Measurements from ENCODE around the gene TPSAB1.
"Not testable (repeated sequence)": the region's sequence is repeated elsewhere in the genome, so short reads cannot be mapped to it uniquely, and the experiment has no call there.

TPSAB1 gene

GRCh38 chr16:1225051-1225451 lies 15.5 kb upstream of the TPSAB1 start, which contains the start of gene TPSG1:
Gene TPSG1, minus strand, starts transcription at chr16:1225268. Its CDS starts 16 bp downstream, at chr16:1225252.
- DNase-seq, result no peak

GRCh38 chr16:1225728-1226311 lies 14.7 kb upstream of the TPSAB1 start:
- DNase-seq, result not testable (repeated sequence)

- DNase-seq, result not testable (repeated sequence)
Observed at GRCh38 chr16:1226692-1227091, 13.8 kb upstream of the TPSAB1 start.

GRCh38 chr16:1228227-1228626 lies 12.3 kb upstream of the TPSAB1 start:
- DNase-seq, result not testable (repeated sequence)

- DNase-seq, result not testable (repeated sequence)
Observed at GRCh38 chr16:1229476-1229875, 11.0 kb upstream of the TPSAB1 start.

GRCh38 chr16:1230084-1230470 lies 10.4 kb upstream of the TPSAB1 start, which contains the start of gene TPSB2:
Gene TPSB2, minus strand, starts transcription at chr16:1230184. Its CDS starts 233 bp downstream, at chr16:1229951.
- not testable (repeated sequence) for DNase-seq

GRCh38 chr16:1230471-1231212 lies 9.9 kb upstream of the TPSAB1 start:
- DNase-seq, result not testable (repeated sequence)

- DNase-seq, result not testable (repeated sequence)
Observed at GRCh38 chr16:1231301-1231700, 9.2 kb upstream of the TPSAB1 start.

GRCh38 chr16:1232049-1232748 lies 8.3 kb upstream of the TPSAB1 start:
- DNase-seq, result not testable (repeated sequence)

- DNase-seq, result not testable (repeated sequence)
Observed at GRCh38 chr16:1236659-1237058, 3.8 kb upstream of the TPSAB1 start.

- DNase-seq, result no peak
Observed at GRCh38 chr16:1237990-1238389, 2.5 kb upstream of the TPSAB1 start.

- DNase-seq, result not testable (repeated sequence)
Observed at GRCh38 chr16:1238909-1239308, 1.6 kb upstream of the TPSAB1 start.

GRCh38 chr16:1239575-1239974 lies 930 bp upstream of the TPSAB1 start:
- not testable (repeated sequence) for DNase-seq

- DNase-seq, result not testable (repeated sequence)
Observed at GRCh38 chr16:1241081-1241480, 576 bp downstream of the TPSAB1 start.

- not testable (repeated sequence) for DNase-seq
Observed at GRCh38 chr16:1243363-1243762, 2.9 kb downstream of the TPSAB1 start.

- DNase-seq, result not testable (repeated sequence)
Observed at GRCh38 chr16:1243907-1244850, 3.7 kb downstream of the TPSAB1 start.

GRCh38 chr16:1244881-1245280 lies 4.4 kb downstream of the TPSAB1 start:
- DNase-seq, result no peak

- no peak for DNase-seq
Observed at GRCh38 chr16:1245452-1246020, 5.0 kb downstream of the TPSAB1 start.

GRCh38 chr16:1247903-1248537 lies 7.5 kb downstream of the TPSAB1 start:
- not testable (repeated sequence) for DNase-seq

GRCh38 chr16:1249031-1249755 lies 8.7 kb downstream of the TPSAB1 start:
- DNase-seq, result not testable (repeated sequence)
